ENCODE measurements around the gene GRB10. TPM values are rescaled to one million over a fixed set of nuclear protein-coding genes. Genes with fewer than 3 reads are reported as not detected.
A peak's percentile ranks its signal among the peaks of the same experiment; 100 is the strongest.

The GRB10 gene
- total and polyA plus RNA-seq, 2 experiments from 2014 or later = 35.0 to 154 TPM

DNA sequence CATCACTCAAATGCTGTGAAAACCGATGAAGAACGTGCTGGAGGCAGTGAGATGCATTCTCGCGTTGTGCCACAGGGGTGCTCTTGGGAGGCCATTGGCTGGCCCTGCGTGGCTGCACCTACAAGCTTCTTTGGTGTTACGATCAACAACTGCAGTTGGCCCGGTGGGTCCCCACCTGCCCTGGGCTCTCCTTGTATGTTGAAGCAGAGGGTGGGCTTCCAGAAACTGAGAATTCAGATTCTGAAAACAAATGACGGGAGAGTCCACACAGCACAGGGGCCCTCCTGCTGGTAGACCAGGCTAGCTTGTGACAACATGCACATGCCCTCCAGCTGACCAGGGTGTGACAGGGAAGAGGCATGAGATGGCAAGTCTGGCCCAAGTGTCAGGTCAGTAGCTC, 193.8 kb downstream of the GRB10 start:
- no peak overlapping the region for H3K4me3 Mint-ChIP-seq
- Histone ChIP-seq H3K27me3 (ENCODE audit: insufficient read depth) (no peaks in the 10 kb centered on the region), H3K4me2 (no peak overlapping the region), H2AFZ (no peak overlapping the region), H4K20me1 (replicated peaks; ENCODE audit: insufficient read depth) (no peaks in the 10 kb centered on the region), H3K27ac (ENCODE audit: low read depth) (no peak overlapping the region), H3K79me2 (replicated peaks; ENCODE audit: insufficient read depth) (no peaks in the 10 kb centered on the region), H3K9me2 (ENCODE audit: insufficient read depth) (0 out of 2 replicates have a peak, but pooled peaks cover 3% of the 10 kb centered on the region), H3F3A (replicated peaks; ENCODE audit: low read depth) (no peaks in the 10 kb centered on the region), H3K4me3 (no peak overlapping the region), H3K4me1 (ENCODE audit: insufficient read depth) (no peaks in the 10 kb centered on the region), H3K36me3 (ENCODE audit: insufficient read depth) (peaks cover 10% of the 10 kb centered on the region; the same call in 1 of the 2 replicates)
- H3K27me3 Mint-ChIP-seq (ENCODE audit: insufficient read depth, low read depth, poor library complexity) = peaks cover 11% of the 10 kb centered on the region
- DNase-seq (ENCODE audit: low spot score) (peak; percentile 75), ATAC-seq (peak; percentile 88)
- TF ChIP-seq, protein P1, sequence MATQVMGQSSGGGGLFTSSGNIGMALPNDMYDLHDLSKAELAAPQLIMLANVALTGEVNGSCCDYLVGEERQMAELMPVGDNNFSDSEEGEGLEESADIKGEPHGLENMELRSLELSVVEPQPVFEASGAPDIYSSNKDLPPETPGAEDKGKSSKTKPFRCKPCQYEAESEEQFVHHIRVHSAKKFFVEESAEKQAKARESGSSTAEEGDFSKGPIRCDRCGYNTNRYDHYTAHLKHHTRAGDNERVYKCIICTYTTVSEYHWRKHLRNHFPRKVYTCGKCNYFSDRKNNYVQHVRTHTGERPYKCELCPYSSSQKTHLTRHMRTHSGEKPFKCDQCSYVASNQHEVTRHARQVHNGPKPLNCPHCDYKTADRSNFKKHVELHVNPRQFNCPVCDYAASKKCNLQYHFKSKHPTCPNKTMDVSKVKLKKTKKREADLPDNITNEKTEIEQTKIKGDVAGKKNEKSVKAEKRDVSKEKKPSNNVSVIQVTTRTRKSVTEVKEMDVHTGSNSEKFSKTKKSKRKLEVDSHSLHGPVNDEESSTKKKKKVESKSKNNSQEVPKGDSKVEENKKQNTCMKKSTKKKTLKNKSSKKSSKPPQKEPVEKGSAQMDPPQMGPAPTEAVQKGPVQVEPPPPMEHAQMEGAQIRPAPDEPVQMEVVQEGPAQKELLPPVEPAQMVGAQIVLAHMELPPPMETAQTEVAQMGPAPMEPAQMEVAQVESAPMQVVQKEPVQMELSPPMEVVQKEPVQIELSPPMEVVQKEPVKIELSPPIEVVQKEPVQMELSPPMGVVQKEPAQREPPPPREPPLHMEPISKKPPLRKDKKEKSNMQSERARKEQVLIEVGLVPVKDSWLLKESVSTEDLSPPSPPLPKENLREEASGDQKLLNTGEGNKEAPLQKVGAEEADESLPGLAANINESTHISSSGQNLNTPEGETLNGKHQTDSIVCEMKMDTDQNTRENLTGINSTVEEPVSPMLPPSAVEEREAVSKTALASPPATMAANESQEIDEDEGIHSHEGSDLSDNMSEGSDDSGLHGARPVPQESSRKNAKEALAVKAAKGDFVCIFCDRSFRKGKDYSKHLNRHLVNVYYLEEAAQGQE (IDR thresholded peaks at IDR 0.05; ENCODE audit: unreplicated experiment) = no peak
- no peak for TF ChIP-seq JUNB (IDR thresholded peaks at IDR 0.05; ENCODE audit: unreplicated experiment)
- TF ChIP-seq POLR2AphosphoS5 (IDR thresholded peaks at IDR 0.05; ENCODE audit: low read depth) = 0 out of 2 replicates have a peak, but pooled peaks have one; percentile 20
- TF ChIP-seq ZNF114 (CRISPR knock-in tag; IDR thresholded peaks at IDR 0.05) = no peak
- no peak for TF ChIP-seq EZH2 (IDR thresholded peaks at IDR 0.05; ENCODE audit: low read depth, unreplicated experiment)
- TF ChIP-seq STAT1 (IDR thresholded peaks at IDR 0.05; ENCODE audit: unreplicated experiment) = no peak
- TF ChIP-seq ZNF331 (CRISPR knock-in tag; IDR thresholded peaks at IDR 0.05; ENCODE audit: low read depth) = no peak
- TF ChIP-seq, protein P2, sequence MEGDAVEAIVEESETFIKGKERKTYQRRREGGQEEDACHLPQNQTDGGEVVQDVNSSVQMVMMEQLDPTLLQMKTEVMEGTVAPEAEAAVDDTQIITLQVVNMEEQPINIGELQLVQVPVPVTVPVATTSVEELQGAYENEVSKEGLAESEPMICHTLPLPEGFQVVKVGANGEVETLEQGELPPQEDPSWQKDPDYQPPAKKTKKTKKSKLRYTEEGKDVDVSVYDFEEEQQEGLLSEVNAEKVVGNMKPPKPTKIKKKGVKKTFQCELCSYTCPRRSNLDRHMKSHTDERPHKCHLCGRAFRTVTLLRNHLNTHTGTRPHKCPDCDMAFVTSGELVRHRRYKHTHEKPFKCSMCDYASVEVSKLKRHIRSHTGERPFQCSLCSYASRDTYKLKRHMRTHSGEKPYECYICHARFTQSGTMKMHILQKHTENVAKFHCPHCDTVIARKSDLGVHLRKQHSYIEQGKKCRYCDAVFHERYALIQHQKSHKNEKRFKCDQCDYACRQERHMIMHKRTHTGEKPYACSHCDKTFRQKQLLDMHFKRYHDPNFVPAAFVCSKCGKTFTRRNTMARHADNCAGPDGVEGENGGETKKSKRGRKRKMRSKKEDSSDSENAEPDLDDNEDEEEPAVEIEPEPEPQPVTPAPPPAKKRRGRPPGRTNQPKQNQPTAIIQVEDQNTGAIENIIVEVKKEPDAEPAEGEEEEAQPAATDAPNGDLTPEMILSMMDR (conservative IDR thresholded peaks at IDR 0.05; ENCODE audit: low read depth in 2 of 2) = peak; percentile 44 to 56
- no peaks in the 10 kb centered on the region for H3K4me1 Mint-ChIP-seq
- H3K27ac Mint-ChIP-seq = no peak overlapping the region
- H3K9me3 Mint-ChIP-seq = peaks cover 9% of the 10 kb centered on the region
- H3K36me3 Mint-ChIP-seq (ENCODE audit: low read depth) = peaks cover 39% of the 10 kb centered on the region

DNA sequence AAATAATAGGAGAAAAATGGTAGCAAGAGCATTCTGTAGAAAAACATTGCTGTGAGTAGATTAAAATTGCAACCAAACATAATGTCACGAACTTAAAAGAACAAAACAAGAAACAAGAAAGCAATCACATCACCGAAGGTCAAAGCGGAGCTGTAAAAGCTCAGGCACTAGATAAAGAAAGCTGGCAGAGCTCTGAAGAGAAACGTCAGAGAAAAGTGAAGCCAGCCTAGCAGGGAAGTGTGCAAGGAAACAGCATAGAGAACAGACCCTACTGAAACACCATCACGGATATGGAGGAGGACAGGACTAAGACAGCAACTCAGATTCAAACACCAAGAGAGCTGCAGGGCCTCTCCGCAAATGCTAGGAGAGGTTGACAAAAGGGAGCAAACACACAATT, 195.0 kb downstream of the GRB10 start:
- no peak overlapping the region for H3K4me3 ChIP-seq
- Mint-ChIP-seq H3K36me3 (ENCODE audit: low read depth) (peaks cover 37% of the 10 kb centered on the region), H3K4me1 (no peaks in the 10 kb centered on the region), H3K9me3 (peaks cover 21% of the 10 kb centered on the region), H3K4me3 (no peak overlapping the region), H3K27me3 (ENCODE audit: insufficient read depth, low read depth, poor library complexity) (peaks cover 11% of the 10 kb centered on the region), H3K27ac (no peak overlapping the region)
- H4K20me1 ChIP-seq (replicated peaks; ENCODE audit: insufficient read depth) = no peaks in the 10 kb centered on the region
- H3K27ac ChIP-seq (ENCODE audit: low read depth) = no peak overlapping the region
- H3K4me1 ChIP-seq (ENCODE audit: insufficient read depth) = no peaks in the 10 kb centered on the region
- no peak overlapping the region for H3K4me2 ChIP-seq
- H2AFZ ChIP-seq = no peak overlapping the region
- H3K27me3 ChIP-seq (ENCODE audit: insufficient read depth) = no peaks in the 10 kb centered on the region
- DNase-seq (ENCODE audit: low spot score) (no peak), ATAC-seq (no peak)
- no peaks in the 10 kb centered on the region for H3F3A ChIP-seq (replicated peaks; ENCODE audit: low read depth)
- 0 out of 2 replicates have a peak, but pooled peaks cover 3% of the 10 kb centered on the region for H3K9me2 ChIP-seq (ENCODE audit: insufficient read depth)
- peaks cover 12% of the 10 kb centered on the region; the same call in 1 of the 2 replicates for H3K36me3 ChIP-seq (ENCODE audit: insufficient read depth)
- TF ChIP-seq NANOG (IDR thresholded peaks at IDR 0.05; ENCODE audit: borderline replicate concordance) = no peak
- TF ChIP-seq EZH2phosphoT487 (IDR thresholded peaks at IDR 0.05; ENCODE audit: unreplicated experiment) = no peak
- TF ChIP-seq, protein P2 (conservative IDR thresholded peaks at IDR 0.05; ENCODE audit: low read depth in 2 of 2) = no peak
- TF ChIP-seq EZH2 (IDR thresholded peaks at IDR 0.05; ENCODE audit: low read depth, unreplicated experiment) = no peak
- no peaks in the 10 kb centered on the region for H3K79me2 ChIP-seq (replicated peaks; ENCODE audit: insufficient read depth)

All from GM23338 (cell line).